ENCODE measurements around the gene SEMA3C. TPM values are rescaled to one million over a fixed set of nuclear protein-coding genes. Genes with fewer than 3 reads are reported as not detected.

Gene SEMA3C
- total RNA-seq, 2 donors from 2014 or later: 3.0 to 3.4 TPM

- Histone ChIP-seq H3K27me3 (no peaks in the 10 kb centered on the region), H3K4me1 (no peaks in the 10 kb centered on the region), H3K4me3 (no peak overlapping the region), H3K9me3 (no peaks in the 10 kb centered on the region), H3K27ac (no peak overlapping the region), H3K36me3 (replicated peaks in 1 of 2; ENCODE audit: insufficient read depth in 1 of 2, low read depth in 2 of 2) (no peaks in the 10 kb centered on the region)
- DNase-seq (no peak), ATAC-seq (no peak)
- WGBS, 2 donors: 79 to 83% methylated on average over 5 of the region's 5 CpGs
- TF ChIP-seq POLR2A (IDR thresholded peaks at IDR 0.05): no peak
- TF ChIP-seq CTCF (IDR thresholded peaks at IDR 0.05): no peak
- intact Hi-C loops (cut with DNase I): no loop called here
Measured at GRCh38 chr7:80879849-80880248, 39.0 kb downstream of the SEMA3C start.

- no peaks in the 10 kb centered on the region for H3K4me1 ChIP-seq
- DNase-seq (no peak), ATAC-seq (no peak)
- no peaks in the 10 kb centered on the region for H3K36me3 ChIP-seq (replicated peaks in 1 of 2; ENCODE audit: insufficient read depth in 1 of 2, low read depth in 2 of 2)
- intact Hi-C loops (cut with DNase I): no loop called here
- no peaks in the 10 kb centered on the region for H3K27me3 ChIP-seq
- H3K4me3 ChIP-seq: no peak overlapping the region
- H3K9me3 ChIP-seq: no peaks in the 10 kb centered on the region
- WGBS, 2 donors: 58 to 63% methylated on average over 5 of the region's 5 CpGs
- no peak overlapping the region for H3K27ac ChIP-seq
- TF ChIP-seq POLR2A (IDR thresholded peaks at IDR 0.05) (no peak), CTCF (IDR thresholded peaks at IDR 0.05) (no peak)
Measured at GRCh38 chr7:80876894-80877414, 41.9 kb downstream of the SEMA3C start.

- Histone ChIP-seq H3K9me3 (no peaks in the 10 kb centered on the region), H3K4me1 (no peaks in the 10 kb centered on the region), H3K36me3 (replicated peaks in 1 of 2; ENCODE audit: insufficient read depth in 1 of 2, low read depth in 2 of 2) (no peaks in the 10 kb centered on the region), H3K27me3 (no peaks in the 10 kb centered on the region), H3K27ac (no peak overlapping the region), H3K4me3 (no peak overlapping the region)
- WGBS, 2 donors: 76 to 79% methylated on average over 9 of the region's 9 CpGs
- no peak for ATAC-seq
- intact Hi-C loops (cut with DNase I): no loop called here
- TF ChIP-seq CTCF (IDR thresholded peaks at IDR 0.05) (no peak), POLR2A (IDR thresholded peaks at IDR 0.05) (no peak)
- DNase-seq: no peak
Measured at GRCh38 chr7:80875537-80876120, 43.2 kb downstream of the SEMA3C start.

DNA sequence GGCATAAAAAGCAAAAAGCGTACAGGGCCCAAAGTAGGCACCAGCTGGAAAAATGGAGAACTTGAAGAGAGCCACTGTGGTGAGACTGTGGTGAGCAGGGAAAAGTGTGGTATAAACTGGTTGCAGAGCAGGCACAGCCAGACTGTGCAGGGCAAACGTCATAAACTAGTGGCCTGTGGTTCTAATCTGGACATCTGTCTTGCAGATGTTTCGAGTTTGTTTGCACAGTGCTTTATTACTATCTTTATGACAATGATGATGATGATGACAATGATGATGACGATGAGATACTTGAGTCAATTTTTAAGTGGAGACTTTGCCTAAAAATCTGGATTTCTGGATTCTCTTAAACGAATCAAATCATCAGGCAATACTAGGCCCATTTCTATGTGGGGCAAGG lies 45.7 kb downstream of the SEMA3C start:
- TF ChIP-seq CTCF (IDR thresholded peaks at IDR 0.05): no peak
- no peak for TF ChIP-seq POLR2A (IDR thresholded peaks at IDR 0.05)
- DNase-seq: no peak
- intact Hi-C loops (cut with DNase I): no loop called here
- 75 to 77% methylated on average over 5 of the region's 5 CpGs for WGBS, 2 donors
- Histone ChIP-seq H3K9me3 (no peaks in the 10 kb centered on the region), H3K27me3 (no peaks in the 10 kb centered on the region), H3K36me3 (replicated peaks in 1 of 2; ENCODE audit: insufficient read depth in 1 of 2, low read depth in 2 of 2) (no peaks in the 10 kb centered on the region), H3K4me1 (no peaks in the 10 kb centered on the region), H3K27ac (no peak overlapping the region), H3K4me3 (no peak overlapping the region)
- no peak for ATAC-seq

- Histone ChIP-seq H3K27ac (no peak overlapping the region), H3K27me3 (no peaks in the 10 kb centered on the region), H3K9me3 (no peaks in the 10 kb centered on the region), H3K4me3 (no peak overlapping the region), H3K36me3 (replicated peaks in 1 of 2; ENCODE audit: insufficient read depth in 1 of 2, low read depth in 2 of 2) (no peaks in the 10 kb centered on the region), H3K4me1 (no peaks in the 10 kb centered on the region)
- intact Hi-C loops (cut with DNase I): no loop called here
- no peak for DNase-seq
- TF ChIP-seq CTCF (IDR thresholded peaks at IDR 0.05) (no peak), POLR2A (IDR thresholded peaks at IDR 0.05) (no peak)
- WGBS, 2 donors: 55 to 56% methylated on average over 2 of the region's 2 CpGs
- no peak for ATAC-seq
Measured at GRCh38 chr7:80871228-80871627, 47.6 kb downstream of the SEMA3C start.
